Effector memory CD4-positive, alpha-beta T cell (primary cell): ENCODE measurements around the gene DYRK1A.

Experiments used
- DNase-seq, 3 donors: peaks; one replicate each; pipeline ENCODE4 v3.0.0-alpha.2; 2020
- H3K27ac ChIP-seq: 2 replicates; pipeline ENCODE4 v1.7.0; 2013; ENCODE audit warnings: mild to moderate bottlenecking, low read length, moderate library complexity; ENCODE audit not compliant: insufficient read depth, poor library complexity, severe bottlenecking
- H3K27me3 ChIP-seq: replicated peaks from 2 replicates; pipeline ENCODE4 v1.7.0; 2013; ENCODE audit warnings: mild to moderate bottlenecking, low read length; ENCODE audit not compliant: insufficient read depth, control insufficient read depth, poor library complexity, severe bottlenecking
- H3K36me3 ChIP-seq: 2 replicates; pipeline ENCODE4 v1.7.0; 2013; ENCODE audit warnings: mild to moderate bottlenecking, low read length, moderate library complexity; ENCODE audit not compliant: control insufficient read depth, insufficient read depth
- H3K4me1 ChIP-seq: 2 replicates; pipeline ENCODE4 v1.7.0; 2013; ENCODE audit warnings: low read length, mild to moderate bottlenecking; ENCODE audit not compliant: control insufficient read depth, insufficient read depth, poor library complexity, severe bottlenecking
- H3K4me3 ChIP-seq: 2 replicates; pipeline ENCODE4 v1.7.0; 2013; ENCODE audit warnings: low read length, low read depth, mild to moderate bottlenecking; ENCODE audit not compliant: insufficient read depth, poor library complexity, severe bottlenecking
- H3K9me3 ChIP-seq: 2 replicates; pipeline ENCODE4 v1.7.0; 2013; ENCODE audit warnings: mild to moderate bottlenecking, low read length, moderate library complexity; ENCODE audit not compliant: control insufficient read depth

DYRK1A gene

DNA sequence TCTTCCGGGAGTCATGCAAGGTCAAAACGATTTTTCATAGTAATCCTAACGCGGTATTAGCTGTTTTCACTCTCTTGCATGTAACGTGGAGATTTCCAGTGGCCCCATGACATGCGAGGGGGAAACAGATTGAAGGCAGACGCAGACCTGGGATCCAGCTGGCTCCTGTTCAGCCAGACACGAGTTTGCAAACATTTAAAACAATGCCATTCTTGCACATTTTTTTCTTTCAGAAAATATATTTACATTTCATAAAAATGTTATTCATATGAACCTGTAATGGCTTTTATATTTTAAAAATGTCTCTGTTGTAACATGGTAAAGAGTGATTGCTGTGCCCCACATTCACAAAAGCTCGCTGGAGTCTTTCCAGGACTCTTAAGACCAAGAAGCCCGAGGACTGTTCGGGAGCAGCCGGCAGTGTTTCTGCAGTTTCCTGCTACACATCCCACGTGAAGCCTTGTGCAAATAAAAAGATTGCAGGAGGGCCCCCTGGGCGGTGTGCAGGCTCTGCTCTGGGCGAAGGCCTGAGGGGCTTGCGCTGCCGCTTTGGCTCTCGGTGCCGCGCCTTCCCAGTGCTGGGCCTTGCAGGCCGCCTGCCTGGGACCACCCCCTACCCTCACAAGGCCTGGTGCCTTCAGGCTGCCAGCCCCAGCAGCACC, 184.9 kb downstream of the DYRK1A start:
- no peak overlapping the region for H3K4me3 ChIP-seq
- no peak for DNase-seq
- no peaks in the 10 kb centered on the region for H3K4me1 ChIP-seq
- H3K9me3 ChIP-seq, result no peaks in the 10 kb centered on the region
- no peaks in the 10 kb centered on the region for H3K36me3 ChIP-seq
- H3K27me3 ChIP-seq, result no peaks in the 10 kb centered on the region
- no peak overlapping the region for H3K27ac ChIP-seq

DNA sequence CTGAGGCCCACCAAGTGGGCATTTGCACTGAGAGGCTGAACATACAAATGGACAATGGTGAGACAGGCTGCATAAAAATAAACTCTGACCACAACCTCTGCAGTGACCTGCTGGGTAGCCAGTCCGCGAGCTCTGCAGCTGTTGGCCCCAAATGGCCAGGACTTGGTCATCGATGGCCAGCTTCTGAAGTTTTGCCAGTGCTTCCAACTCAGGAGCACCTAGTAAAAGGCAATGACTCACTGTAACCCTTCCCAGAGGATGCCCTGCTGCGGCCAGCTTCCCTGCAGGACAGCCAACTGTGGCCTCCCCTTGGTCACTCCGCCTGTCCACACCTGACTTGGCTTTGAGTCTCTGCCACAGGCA, 185.4 kb downstream of the DYRK1A start:
- Histone ChIP-seq H3K27me3 (no peaks in the 10 kb centered on the region), H3K36me3 (no peaks in the 10 kb centered on the region), H3K4me1 (no peaks in the 10 kb centered on the region), H3K4me3 (no peak overlapping the region), H3K27ac (no peak overlapping the region), H3K9me3 (no peaks in the 10 kb centered on the region)
- DNase-seq, result no peak

DNA sequence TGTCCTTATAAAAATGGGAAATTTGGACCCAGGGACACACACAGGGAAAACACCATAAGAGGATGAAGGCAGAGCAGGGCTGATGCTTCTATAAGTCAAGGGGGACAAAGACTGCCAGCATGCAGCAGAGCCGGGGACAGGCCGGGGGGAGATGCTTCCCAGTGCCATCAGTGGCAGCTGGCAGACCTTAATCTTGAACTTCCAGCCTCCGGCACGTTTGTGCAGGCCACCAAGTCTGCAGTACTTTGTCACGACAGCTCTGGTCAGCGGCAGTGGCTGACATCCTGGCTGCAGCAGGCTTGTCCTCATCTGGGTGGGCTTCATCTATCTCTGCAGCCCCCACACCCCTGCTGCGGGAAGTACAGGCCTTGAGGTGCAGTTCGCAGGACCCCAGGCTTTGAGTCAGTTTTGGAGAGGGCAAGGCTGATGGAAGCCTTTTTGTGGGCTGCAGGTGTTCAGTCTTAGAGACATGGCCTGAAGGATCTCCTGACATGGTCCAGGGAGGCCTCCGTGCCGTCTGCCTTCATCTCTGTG, 186.0 kb downstream of the DYRK1A start:
- Histone ChIP-seq H3K4me1 (no peaks in the 10 kb centered on the region), H3K9me3 (no peaks in the 10 kb centered on the region), H3K27me3 (no peaks in the 10 kb centered on the region), H3K36me3 (no peaks in the 10 kb centered on the region), H3K4me3 (no peak overlapping the region), H3K27ac (no peak overlapping the region)
- no peak for DNase-seq

DNA sequence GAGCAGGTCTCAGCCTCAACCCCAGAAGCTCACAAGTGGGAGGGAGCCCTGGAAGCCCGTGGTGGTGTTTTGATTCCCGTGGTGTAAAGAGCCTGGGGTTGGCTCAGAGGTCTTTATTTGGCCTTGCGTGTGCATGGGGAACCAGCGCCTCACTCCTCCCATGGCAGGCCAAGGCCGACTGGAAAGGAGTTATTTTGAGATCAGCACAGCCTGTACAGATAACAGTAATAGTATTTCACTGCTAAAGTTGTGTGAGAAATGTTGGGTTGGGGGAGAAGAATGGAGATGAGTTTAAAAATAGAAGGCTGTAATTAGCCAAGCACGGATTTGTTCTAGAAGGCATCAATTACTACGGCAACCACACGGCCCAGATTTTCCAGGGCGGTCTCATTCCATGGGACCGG, 186.5 kb downstream of the DYRK1A start:
- no peak for DNase-seq
- Histone ChIP-seq H3K27me3 (no peaks in the 10 kb centered on the region), H3K36me3 (no peaks in the 10 kb centered on the region), H3K4me1 (no peaks in the 10 kb centered on the region), H3K27ac (no peak overlapping the region), H3K9me3 (no peaks in the 10 kb centered on the region), H3K4me3 (no peak overlapping the region)

DNA sequence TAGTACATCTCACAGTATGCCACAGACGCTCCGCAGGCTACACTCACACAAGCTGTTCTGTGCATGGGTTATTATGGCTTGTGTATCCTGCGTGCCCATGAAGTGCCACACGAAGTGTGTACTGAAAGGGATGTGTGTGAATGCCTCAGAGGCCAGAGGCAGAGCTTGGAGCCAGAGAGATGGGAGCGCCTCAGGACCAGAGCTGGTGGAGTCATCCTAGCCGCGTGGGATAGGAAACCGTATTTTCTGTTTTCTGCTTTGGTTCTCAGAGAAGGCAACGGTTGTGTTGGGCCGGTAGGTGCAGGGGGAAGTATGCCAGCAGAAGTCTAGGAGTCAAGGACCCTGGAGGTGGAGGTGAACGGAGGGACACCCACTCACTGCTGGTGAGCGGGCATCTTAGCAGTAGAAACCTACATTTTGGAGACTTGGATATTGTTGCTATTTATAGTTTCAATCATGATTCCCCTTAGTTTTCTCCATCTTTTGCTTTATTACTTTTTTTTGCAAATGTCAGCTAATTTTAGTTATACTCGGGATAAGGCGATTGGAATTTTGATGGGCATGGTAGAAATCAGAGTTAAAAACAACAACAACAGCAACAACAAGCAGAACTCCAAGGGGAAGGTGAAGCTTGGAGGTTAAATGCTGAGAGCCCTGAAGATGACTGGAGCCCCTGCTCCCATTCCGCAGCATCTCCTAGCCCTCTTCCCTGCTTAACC, 188.2 kb downstream of the DYRK1A start:
- Histone ChIP-seq H3K36me3 (no peaks in the 10 kb centered on the region), H3K4me3 (no peak overlapping the region), H3K4me1 (no peaks in the 10 kb centered on the region), H3K27me3 (no peaks in the 10 kb centered on the region), H3K9me3 (no peaks in the 10 kb centered on the region), H3K27ac (no peak overlapping the region)
- DNase-seq, result no peak

DNA sequence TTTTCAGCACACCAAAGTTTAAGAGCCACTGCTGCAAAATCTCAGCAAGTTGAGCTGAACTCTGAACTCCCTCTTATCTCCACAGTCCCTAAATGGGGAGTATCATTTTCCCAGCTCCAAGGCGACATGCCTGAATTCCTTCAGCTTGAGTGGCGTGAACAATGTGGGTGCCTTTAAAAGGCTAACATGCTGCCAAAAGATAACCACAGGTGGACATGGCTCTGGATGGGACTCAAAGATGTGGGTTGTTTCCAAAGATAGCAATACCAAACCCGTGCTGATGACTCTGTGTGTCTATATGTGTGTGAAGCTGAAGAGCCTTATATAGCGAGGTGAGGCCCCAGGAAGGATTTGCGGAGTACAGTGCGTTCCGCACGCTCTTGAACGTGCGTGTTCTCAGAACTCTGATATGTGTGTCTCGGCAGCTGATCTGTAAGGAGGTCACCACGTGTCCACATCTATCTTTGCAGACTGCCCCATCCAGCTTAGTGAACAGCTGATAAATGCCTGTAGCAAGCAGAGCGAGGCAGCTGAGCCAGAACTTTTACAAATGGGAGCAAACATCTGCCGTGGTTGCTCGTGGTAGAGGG, 189.2 kb downstream of the DYRK1A start:
- H3K9me3 ChIP-seq, result no peaks in the 10 kb centered on the region
- H3K4me1 ChIP-seq, result no peaks in the 10 kb centered on the region
- no peaks in the 10 kb centered on the region for H3K27me3 ChIP-seq
- DNase-seq, result no peak
- H3K4me3 ChIP-seq, result no peak overlapping the region
- H3K36me3 ChIP-seq, result no peaks in the 10 kb centered on the region
- no peak overlapping the region for H3K27ac ChIP-seq

DNA sequence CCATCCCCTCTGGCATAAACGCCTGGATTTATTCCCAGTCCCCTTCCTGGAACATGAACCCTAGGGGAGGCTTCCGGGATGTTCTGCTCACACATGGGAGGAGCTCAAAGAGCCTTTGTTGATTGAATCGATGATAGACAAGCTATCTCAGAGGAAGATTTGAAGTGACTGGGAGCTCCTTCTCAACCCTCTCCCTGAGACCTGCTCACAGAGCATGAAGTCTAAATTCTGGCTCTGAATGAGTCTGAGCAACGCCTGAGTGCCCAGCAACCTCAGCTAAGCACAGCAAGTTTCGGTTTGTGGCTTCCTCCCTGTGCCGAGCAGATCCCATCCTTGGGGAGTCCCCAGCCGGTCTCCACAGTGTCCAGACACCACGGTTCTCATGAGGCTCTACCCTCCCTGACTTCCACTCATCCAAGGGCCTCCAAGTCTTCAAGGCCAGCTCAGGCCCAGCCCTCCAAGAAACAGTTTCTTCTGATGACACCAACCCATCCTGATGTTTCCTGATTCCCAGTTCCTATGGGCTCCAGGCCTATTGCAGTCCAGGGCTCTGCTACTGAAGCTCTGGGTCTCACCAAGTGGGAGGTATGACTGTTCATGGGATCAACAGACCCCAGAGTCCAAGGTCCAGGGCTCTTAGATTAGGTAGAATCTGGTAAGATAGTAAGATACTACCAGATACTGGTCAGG, 190.8 kb downstream of the DYRK1A start:
- H3K4me3 ChIP-seq, result no peak overlapping the region
- no peaks in the 10 kb centered on the region for H3K36me3 ChIP-seq
- no peaks in the 10 kb centered on the region for H3K27me3 ChIP-seq
- no peaks in the 10 kb centered on the region for H3K9me3 ChIP-seq
- H3K27ac ChIP-seq, result no peak overlapping the region
- DNase-seq, result no peak
- H3K4me1 ChIP-seq, result no peaks in the 10 kb centered on the region

DNA sequence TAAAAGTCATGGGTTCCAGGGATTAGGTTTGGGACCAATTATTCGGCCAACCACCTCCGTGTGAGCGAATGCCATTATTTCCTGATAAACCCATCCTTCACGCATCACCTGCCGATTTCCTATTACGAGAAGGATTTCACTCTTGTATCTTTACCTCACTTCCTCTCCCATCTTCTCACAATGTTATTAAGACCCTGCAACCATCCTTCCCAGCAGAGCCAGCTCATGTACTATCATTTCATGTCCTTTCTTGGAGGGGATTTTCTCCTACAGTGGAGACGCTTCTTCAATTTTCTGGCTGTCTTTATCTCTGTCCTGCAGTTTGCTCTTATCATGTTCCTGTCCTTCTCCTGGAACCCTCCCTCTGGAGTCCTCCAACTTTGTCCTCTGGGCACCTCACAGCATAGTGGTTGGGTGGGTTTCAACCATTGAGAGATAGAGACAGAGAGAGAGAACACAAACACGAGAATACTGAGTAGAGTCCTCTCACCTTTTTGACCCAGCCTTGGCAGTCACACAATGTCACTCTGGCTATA, 192.2 kb downstream of the DYRK1A start:
- H3K27me3 ChIP-seq, result no peaks in the 10 kb centered on the region
- H3K27ac ChIP-seq, result no peak overlapping the region
- peaks cover 4% of the 10 kb centered on the region for H3K4me1 ChIP-seq
- H3K36me3 ChIP-seq, result no peaks in the 10 kb centered on the region
- no peak for DNase-seq
- no peak overlapping the region for H3K4me3 ChIP-seq
- H3K9me3 ChIP-seq, result no peaks in the 10 kb centered on the region

DNA sequence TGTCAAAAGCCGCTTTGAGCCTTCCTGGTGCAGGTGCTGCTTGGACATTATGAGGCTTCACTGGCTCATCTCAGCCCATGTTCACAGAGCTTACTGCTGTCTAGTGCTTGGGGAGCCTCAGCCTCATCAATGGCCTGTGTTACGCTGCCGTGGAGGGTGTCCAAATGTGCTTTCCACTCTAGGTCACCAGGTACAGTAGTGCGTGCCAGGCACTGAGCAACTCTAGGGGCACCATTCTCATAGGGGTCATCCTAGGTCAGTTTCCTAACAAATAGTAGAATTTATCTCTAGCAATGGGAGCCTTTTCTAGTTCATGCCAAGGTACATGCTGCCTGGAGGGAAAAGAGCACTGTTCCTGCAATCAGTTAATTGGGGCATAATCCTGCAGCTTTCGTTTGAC, 193.8 kb downstream of the DYRK1A start:
- peaks cover 9% of the 10 kb centered on the region for H3K4me1 ChIP-seq
- H3K9me3 ChIP-seq, result no peaks in the 10 kb centered on the region
- no peaks in the 10 kb centered on the region for H3K27me3 ChIP-seq
- no peak overlapping the region for H3K27ac ChIP-seq
- H3K36me3 ChIP-seq, result no peaks in the 10 kb centered on the region
- H3K4me3 ChIP-seq, result no peak overlapping the region
- no peak for DNase-seq
